OCI-LY3 (cell line): ENCODE data around the gene OSBPL9.

ENCODE experiments used
- EZH2phosphoT487 ChIP-seq: fragments of 200-600 bp; shearing (Covaris generic); IDR thresholded peaks from 2 replicates; pipeline ENCODE4 v1.6.1; 2018; ENCODE audit warnings: antibody characterized with exemption, mixed run types, low read depth
- TF ChIP-seq, protein P1 (sequence below): fragments of 200-600, 300-600 bp; sonication (generic); IDR thresholded peaks from 2 replicates; pipeline ENCODE4 v1.5.1; 2014; ENCODE audit warnings: antibody characterized with exemption, low read length, low read depth

DNA sequence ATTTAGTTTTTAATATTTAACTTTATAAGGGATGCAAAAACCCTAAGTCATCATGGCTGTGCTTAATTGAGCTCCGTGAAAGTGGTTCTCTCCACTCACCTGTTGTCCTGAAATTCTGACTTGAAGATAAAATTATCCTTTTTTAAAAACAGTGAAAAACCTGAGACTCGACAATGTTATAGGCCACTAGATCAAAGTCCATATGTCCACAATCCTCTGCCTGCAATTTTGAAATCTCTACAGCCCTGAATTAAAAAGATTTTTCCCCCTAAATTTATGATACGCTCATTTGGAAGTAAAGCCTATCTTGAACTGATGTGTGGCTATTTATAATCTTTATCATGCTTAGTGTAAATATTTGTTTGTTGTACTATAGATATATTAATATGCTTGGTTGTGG lies 18.7 kb downstream of the OSBPL9 start:
- TF ChIP-seq, protein P1, sequence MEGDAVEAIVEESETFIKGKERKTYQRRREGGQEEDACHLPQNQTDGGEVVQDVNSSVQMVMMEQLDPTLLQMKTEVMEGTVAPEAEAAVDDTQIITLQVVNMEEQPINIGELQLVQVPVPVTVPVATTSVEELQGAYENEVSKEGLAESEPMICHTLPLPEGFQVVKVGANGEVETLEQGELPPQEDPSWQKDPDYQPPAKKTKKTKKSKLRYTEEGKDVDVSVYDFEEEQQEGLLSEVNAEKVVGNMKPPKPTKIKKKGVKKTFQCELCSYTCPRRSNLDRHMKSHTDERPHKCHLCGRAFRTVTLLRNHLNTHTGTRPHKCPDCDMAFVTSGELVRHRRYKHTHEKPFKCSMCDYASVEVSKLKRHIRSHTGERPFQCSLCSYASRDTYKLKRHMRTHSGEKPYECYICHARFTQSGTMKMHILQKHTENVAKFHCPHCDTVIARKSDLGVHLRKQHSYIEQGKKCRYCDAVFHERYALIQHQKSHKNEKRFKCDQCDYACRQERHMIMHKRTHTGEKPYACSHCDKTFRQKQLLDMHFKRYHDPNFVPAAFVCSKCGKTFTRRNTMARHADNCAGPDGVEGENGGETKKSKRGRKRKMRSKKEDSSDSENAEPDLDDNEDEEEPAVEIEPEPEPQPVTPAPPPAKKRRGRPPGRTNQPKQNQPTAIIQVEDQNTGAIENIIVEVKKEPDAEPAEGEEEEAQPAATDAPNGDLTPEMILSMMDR = no peak
- TF ChIP-seq EZH2phosphoT487 = no peak
